Activated naive CD4-positive, alpha-beta T cell treated with anti-CD3 and anti-CD28 coated beads, Interleukin-2, amount 10 ng/mL, durations not matched to agents 7 days and 5 days (primary cell): Measurements from ENCODE around the gene NEU4.
"Not testable (repeated sequence)": the region's sequence is repeated elsewhere in the genome, so short reads cannot be mapped to it uniquely, and the experiment has no call there.

Source experiments
- CTCF ChIA-PET: fragments of 350-600 bp; sonication (Branson Sonifier 250); formaldehyde crosslinking; loops from one replicate; lab custom pipeline; 2021; ENCODE audit warnings: antibody characterized with exemption; lab: Charles Lee
- DNase-seq: peaks from one replicate; pipeline ENCODE4 v3.0.0-alpha.2; 2020
- H3K27ac Mint-ChIP-seq: one replicate; pipeline ENCODE4 v1.8.0; 2021; ENCODE audit warnings: mild to moderate bottlenecking, moderate library complexity, mixed read lengths
- H3K27me3 Mint-ChIP-seq: one replicate; pipeline ENCODE4 v1.8.0; 2021; ENCODE audit warnings: mild to moderate bottlenecking, mixed read lengths
- H3K36me3 Mint-ChIP-seq: one replicate; pipeline ENCODE4 v1.8.0; 2021; ENCODE audit warnings: mixed read lengths
- H3K4me1 Mint-ChIP-seq: one replicate; pipeline ENCODE4 v1.8.0; 2021; ENCODE audit warnings: mixed read lengths
- H3K4me3 Mint-ChIP-seq: one replicate; pipeline ENCODE4 v1.8.0; 2021; ENCODE audit warnings: mild to moderate bottlenecking, moderate library complexity, mixed read lengths
- H3K9me3 Mint-ChIP-seq: one replicate; pipeline ENCODE4 v1.8.0; 2021; ENCODE audit warnings: mixed read lengths

Gene NEU4, protein sequence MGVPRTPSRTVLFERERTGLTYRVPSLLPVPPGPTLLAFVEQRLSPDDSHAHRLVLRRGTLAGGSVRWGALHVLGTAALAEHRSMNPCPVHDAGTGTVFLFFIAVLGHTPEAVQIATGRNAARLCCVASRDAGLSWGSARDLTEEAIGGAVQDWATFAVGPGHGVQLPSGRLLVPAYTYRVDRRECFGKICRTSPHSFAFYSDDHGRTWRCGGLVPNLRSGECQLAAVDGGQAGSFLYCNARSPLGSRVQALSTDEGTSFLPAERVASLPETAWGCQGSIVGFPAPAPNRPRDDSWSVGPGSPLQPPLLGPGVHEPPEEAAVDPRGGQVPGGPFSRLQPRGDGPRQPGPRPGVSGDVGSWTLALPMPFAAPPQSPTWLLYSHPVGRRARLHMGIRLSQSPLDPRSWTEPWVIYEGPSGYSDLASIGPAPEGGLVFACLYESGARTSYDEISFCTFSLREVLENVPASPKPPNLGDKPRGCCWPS

DNA sequence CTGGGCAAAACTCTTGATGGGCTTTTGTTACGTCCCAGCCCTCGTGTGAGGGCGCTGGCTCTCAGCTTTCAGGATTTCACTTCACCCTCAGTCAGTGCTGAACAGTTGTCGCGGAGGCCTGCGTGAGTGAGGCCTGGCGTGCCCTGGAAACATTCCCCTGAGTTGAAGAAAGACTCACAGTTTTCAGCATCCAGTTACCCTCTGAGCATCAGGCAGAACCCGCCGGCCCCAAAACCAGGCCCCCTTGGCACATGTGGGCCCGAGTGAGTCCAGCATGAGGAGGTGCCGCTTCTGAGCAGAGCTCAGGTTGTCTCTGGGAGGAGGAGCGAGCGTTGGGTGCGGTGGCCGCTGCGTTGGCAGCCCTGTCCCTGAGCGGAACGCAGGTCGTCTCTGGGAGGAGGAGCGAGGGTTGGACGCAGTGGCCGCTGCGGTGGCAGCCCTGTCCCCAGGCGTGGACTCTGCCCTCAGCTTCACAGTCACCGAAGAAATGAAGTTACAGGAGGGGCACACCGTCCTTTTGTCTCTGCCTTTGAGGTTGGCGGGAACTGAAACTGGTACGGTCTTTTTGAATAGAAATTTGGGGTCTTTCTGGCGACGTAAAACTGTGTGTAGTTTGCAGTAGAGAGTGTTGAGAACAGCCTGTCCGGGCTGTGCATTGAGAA is at the start of gene NEU4:
TSS of gene NEU4 (plus strand) at position 473 of the 662 bp plus-strand sequence. CDS start 5,292 bp downstream, outside the sequence.
- no peaks in the 10 kb centered on the region for H3K9me3 Mint-ChIP-seq
- H3K4me3 Mint-ChIP-seq, result no peak within 1 kb of the TSS
- peaks cover 7% of the 10 kb centered on the region for H3K4me1 Mint-ChIP-seq
- H3K27me3 Mint-ChIP-seq, result peaks cover 23% of the 10 kb centered on the region
- CTCF ChIA-PET, result no interaction called here
- no peaks in the 10 kb centered on the region for H3K36me3 Mint-ChIP-seq
- DNase-seq, result no peak
- H3K27ac Mint-ChIP-seq, result no peak within 1 kb of the TSS

DNA sequence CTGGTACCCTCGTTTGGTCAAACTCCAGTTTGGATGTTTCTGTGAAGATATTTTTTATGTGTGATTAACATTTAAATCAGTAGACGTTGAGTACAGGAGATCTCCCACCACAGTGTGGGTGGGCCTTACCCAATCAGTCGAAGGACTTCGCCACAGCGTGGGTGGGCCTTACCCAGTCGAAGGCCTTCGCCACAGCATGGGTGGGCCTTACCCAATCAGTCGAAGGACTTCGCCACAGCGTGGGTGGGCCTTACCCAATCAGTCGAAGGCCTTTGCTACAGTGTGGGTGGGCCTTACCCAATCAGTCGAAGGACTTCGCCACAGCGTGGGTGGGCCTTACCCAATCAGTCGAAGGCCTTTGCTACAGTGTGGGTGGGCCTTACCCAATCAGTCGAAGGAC is 49.1 kb upstream of the NEU4 start:
- H3K9me3 Mint-ChIP-seq, H3K4me3 Mint-ChIP-seq, DNase-seq, CTCF ChIA-PET, H3K27me3 Mint-ChIP-seq: not testable (repeated sequence)
- Mint-ChIP-seq H3K4me1 (peaks cover 13% of the 10 kb centered on the region), H3K36me3 (peaks cover 12% of the 10 kb centered on the region), H3K27ac (peak overlapping the region; percentile 30)

- H3K4me1 Mint-ChIP-seq, result peaks cover 13% of the 10 kb centered on the region
- CTCF ChIA-PET, result no interaction called here
- H3K4me3 Mint-ChIP-seq, result no peak overlapping the region
- peaks cover 3% of the 10 kb centered on the region for H3K9me3 Mint-ChIP-seq
- DNase-seq, result peak; percentile 19
- H3K27me3 Mint-ChIP-seq, result peaks cover 4% of the 10 kb centered on the region
- peaks cover 12% of the 10 kb centered on the region for H3K36me3 Mint-ChIP-seq
- H3K27ac Mint-ChIP-seq, result no peak overlapping the region
Observed at GRCh38 chr2:241760301-241760771, 48.7 kb upstream of the NEU4 start.

DNA sequence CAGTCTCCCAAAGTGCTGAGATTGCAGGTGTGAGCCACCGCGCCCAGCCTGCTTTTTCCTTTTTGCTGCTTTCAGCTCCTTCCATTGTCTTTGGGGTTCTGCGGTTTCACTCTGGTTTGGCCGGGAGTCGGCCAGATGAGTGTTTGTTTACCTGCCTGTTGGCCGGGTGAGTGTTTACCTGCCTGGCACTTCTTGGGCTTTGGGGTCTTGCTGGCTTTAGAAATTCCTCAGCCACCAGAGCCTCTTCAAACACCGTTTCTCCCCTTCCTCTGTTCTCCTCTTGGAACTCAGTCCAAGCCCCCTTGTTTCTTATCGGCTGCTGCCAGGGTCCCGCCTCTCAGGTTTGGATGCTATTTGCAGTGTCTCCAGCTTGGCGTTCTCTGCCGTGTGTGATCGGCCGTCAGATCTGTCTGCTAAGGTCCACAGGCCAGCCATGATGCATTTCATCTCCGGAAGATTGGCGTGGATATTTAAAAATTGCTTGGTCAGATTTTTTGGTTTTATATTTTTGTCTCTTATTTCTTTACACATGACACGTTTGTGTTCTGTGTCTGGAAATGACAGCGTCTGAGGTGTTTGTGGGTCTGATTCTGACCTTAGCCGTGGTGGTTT is 46.6 kb upstream of the NEU4 start:
- peak; percentile 18 for DNase-seq
- H3K27me3 Mint-ChIP-seq, result peaks cover 4% of the 10 kb centered on the region
- peaks cover 10% of the 10 kb centered on the region for H3K36me3 Mint-ChIP-seq
- peak overlapping the region; percentile 38 for H3K27ac Mint-ChIP-seq
- peaks cover 3% of the 10 kb centered on the region for H3K9me3 Mint-ChIP-seq
- CTCF ChIA-PET, result no interaction called here
- H3K4me3 Mint-ChIP-seq, result peak overlapping the region; percentile 34
- peaks cover 13% of the 10 kb centered on the region for H3K4me1 Mint-ChIP-seq

- CTCF ChIA-PET, result no interaction called here
- H3K4me3 Mint-ChIP-seq, result no peak overlapping the region
Observed at GRCh38 chr2:241762933-241763369, 46.0 kb upstream of the NEU4 start.

GRCh38 chr2:241763551-241764274 is 45.3 kb upstream of the NEU4 start:
- peak overlapping the region; percentile 38 for H3K27ac Mint-ChIP-seq
- H3K36me3 Mint-ChIP-seq, result peaks cover 10% of the 10 kb centered on the region
- DNase-seq, result peak; percentile 14

More at GRCh38 chr2:241762933-241763369, 46.0 kb upstream of the NEU4 start:
- Mint-ChIP-seq H3K36me3 (peaks cover 10% of the 10 kb centered on the region), H3K27ac (peak overlapping the region; percentile 38), H3K27me3 (peaks cover 4% of the 10 kb centered on the region), H3K9me3 (peaks cover 3% of the 10 kb centered on the region), H3K4me1 (peaks cover 13% of the 10 kb centered on the region)
- DNase-seq, result peak; percentile 27

DNA sequence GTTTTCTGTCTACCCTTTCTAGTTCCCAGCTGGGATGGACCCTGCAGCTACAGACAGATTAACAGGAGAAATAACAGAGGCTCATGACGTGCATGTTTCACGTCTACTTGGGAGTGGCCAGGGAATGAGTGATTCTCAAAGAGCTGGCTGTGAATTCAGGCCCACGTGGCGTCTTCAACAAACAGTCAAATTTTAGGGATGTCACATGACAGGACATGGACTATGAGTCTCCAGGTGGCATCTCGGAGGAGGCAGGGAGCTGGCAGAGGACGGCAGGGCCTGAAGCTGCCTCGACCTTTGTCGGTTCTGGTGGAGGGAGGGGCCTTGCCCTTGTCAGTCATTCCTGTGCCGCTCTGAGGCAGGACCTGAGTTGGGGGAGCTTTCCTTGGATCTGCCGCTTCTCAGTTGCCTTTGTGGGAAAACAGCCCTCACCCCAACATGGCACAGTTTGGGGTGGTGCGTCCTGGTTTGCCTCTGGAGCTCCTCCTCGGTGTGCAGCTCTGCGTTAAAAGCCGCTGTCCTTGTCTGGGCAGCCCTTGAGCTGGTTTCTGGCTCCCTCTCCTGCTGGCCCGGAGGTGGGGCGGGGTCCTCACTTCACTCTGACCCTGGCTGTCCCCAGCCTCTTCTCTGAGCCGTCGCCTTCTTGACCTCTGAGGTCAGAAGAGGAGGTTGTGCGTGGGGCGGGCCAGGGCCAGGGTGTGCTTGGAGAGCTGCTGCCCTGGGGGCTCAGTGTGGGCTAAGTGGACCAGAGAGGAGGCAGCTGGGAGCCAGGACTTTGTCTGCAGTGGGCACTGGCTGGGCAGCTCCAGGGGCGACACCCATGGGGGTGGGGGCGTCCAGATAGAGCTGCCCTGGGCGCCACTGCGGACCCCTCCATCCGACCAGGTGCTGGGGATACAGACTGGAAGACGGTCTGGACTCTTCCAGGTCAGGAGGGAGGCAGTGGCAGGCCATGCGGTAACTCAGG is 44.4 kb upstream of the NEU4 start:
- CTCF ChIA-PET, result no interaction called here
- peak; percentile 18 for DNase-seq

More at GRCh38 chr2:241763551-241764274, 45.3 kb upstream of the NEU4 start:
- CTCF ChIA-PET, result no interaction called here
- Mint-ChIP-seq H3K27me3 (peaks cover 4% of the 10 kb centered on the region), H3K9me3 (peaks cover 3% of the 10 kb centered on the region), H3K4me3 (no peak overlapping the region), H3K4me1 (peaks cover 13% of the 10 kb centered on the region)

DNA sequence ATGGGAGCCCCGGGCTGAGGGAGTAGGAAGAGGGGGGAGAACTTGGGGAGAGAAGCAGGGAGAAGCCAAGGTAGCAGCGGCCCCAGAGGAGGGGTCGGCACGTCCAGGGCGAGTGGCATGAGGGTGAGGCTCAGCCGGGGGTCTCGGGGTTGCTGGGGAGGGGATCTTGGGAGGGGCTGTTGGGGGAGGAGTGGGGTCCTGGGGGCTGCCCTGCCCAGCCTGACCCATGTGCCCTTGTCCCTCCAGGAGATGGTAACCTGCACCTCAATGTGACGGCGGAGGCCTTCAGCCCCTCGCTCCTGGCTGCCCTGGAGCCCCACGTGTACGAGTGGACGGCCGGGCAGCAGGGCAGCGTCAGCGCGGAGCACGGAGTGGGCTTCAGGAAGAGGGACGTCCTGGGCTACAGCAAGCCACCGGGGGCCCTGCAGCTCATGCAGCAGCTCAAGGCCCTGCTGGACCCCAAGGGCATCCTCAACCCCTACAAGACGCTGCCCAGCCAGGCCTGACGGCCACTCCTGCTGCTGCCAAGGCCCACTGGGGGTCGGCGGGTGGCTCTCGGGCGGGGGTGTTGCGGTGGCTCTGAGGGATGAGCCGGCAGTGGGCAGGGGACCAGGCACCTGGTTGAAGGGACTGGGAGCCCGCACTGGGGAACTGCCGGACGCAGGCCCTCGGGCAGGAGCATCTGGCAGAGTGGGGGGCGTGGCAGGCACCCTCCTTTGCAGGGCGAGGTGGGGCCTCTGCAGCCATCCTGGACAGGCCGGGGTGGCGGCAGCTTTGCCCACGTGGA is 41.3 kb upstream of the NEU4 start:
- no peak overlapping the region for H3K4me3 Mint-ChIP-seq
- H3K27me3 Mint-ChIP-seq, result peaks cover 4% of the 10 kb centered on the region
- H3K36me3 Mint-ChIP-seq, result no peaks in the 10 kb centered on the region
- H3K9me3 Mint-ChIP-seq, result no peaks in the 10 kb centered on the region
- CTCF ChIA-PET, result no interaction called here
- H3K27ac Mint-ChIP-seq, result no peak overlapping the region
- DNase-seq, result peak; percentile 15
- peaks cover 13% of the 10 kb centered on the region for H3K4me1 Mint-ChIP-seq

More for the DNA sequence above, 44.4 kb upstream of the NEU4 start:
- Mint-ChIP-seq H3K36me3 (peaks cover 7% of the 10 kb centered on the region), H3K27ac (no peak overlapping the region), H3K4me1 (peaks cover 10% of the 10 kb centered on the region), H3K27me3 (peaks cover 4% of the 10 kb centered on the region), H3K9me3 (peaks cover 3% of the 10 kb centered on the region), H3K4me3 (no peak overlapping the region)

DNA sequence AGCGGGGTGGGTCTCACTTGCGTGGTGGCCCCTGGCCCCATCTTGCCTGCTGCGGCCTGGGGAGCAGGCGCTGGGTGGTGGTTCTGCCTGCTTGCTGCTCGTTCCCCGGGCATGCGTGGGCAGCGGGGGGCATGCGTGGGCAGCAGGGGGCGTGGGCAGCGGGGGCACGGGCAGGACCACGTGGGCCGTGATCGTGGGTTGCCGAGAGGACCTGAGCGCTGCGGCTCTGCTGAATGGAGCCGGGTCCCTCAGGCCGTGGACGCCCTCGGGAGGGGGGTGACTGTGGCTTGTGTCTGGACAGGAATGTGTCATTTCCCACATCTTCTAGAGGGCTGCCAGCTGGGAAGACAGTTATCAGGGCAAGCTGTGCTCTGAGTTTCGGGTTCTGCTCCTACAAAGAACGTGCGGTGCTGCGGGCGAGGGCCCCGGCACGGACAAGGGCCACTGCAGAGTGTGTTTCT is 40.7 kb upstream of the NEU4 start:
- peak; percentile 16 for DNase-seq
- CTCF ChIA-PET, result no interaction called here
- Mint-ChIP-seq H3K27ac (no peak overlapping the region), H3K9me3 (no peaks in the 10 kb centered on the region), H3K27me3 (peaks cover 4% of the 10 kb centered on the region), H3K4me1 (peaks cover 11% of the 10 kb centered on the region), H3K36me3 (no peaks in the 10 kb centered on the region), H3K4me3 (no peak overlapping the region)

GRCh38 chr2:241768850-241769249 is 40.1 kb upstream of the NEU4 start:
- Mint-ChIP-seq H3K27ac (no peak overlapping the region), H3K27me3 (peaks cover 4% of the 10 kb centered on the region), H3K36me3 (no peaks in the 10 kb centered on the region), H3K4me1 (peaks cover 11% of the 10 kb centered on the region), H3K4me3 (no peak overlapping the region), H3K9me3 (no peaks in the 10 kb centered on the region)
- CTCF ChIA-PET, result no interaction called here
- DNase-seq, result peak; percentile 12

DNA sequence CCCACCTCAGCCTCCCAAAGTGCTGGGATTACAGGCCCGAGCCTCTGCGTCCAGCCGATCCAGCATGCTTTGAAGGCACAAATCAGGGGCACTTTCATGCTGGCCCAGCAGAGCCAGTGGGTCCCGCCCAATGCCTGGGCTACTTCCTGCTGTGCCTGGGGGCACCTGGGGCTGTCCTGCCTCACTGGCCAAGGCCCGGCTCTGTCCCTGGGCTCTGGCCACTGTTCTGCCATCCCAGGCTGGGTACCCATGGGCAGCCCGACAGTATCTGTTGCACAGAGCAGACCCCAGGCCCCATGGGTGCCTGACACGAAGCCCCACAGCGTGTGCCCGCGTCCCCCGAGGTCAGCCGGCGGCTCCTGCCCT is 39.2 kb upstream of the NEU4 start:
- peaks cover 11% of the 10 kb centered on the region for H3K4me1 Mint-ChIP-seq
- peaks cover under 1% of the 10 kb centered on the region for H3K27me3 Mint-ChIP-seq
- H3K9me3 Mint-ChIP-seq, result no peaks in the 10 kb centered on the region
- DNase-seq, result peak; percentile 21
- CTCF ChIA-PET, result no interaction called here
- no peak overlapping the region for H3K4me3 Mint-ChIP-seq
- no peaks in the 10 kb centered on the region for H3K36me3 Mint-ChIP-seq
- H3K27ac Mint-ChIP-seq, result no peak overlapping the region

GRCh38 chr2:241770185-241770935 is 38.6 kb upstream of the NEU4 start:
- Mint-ChIP-seq H3K4me3 (no peak overlapping the region), H3K27ac (no peak overlapping the region), H3K27me3 (peaks cover 4% of the 10 kb centered on the region), H3K36me3 (no peaks in the 10 kb centered on the region), H3K4me1 (peaks cover 11% of the 10 kb centered on the region), H3K9me3 (no peaks in the 10 kb centered on the region)
- CTCF ChIA-PET, result no interaction called here
- DNase-seq, result peak; percentile 17
